ENCODE measurements around the gene HPSE2.

- TF ChIP-seq POLR2A (IDR thresholded peaks at IDR 0.05) (no peak), CTCF (IDR thresholded peaks at IDR 0.05) (no peak)
These were observed 325.6 kb downstream of the HPSE2 start for GRCh38 chr10:98910048-98910447.

Data from vagina (tissue), 2 donors.